Endothelial cell of umbilical vein (primary cell): ENCODE measurements around the gene KANK4. TPM values are rescaled to one million over a fixed set of nuclear protein-coding genes. Genes with fewer than 3 reads are reported as not detected.

ENCODE experiments used
- BruUV-seq: library from RNA; stranded (reverse); fragments of 400-500 nt; replicated peaks from 2 replicates; lab custom pipeline; 2021; lab: Mats Ljungman, UMichigan
- CTCF ChIA-PET: fragments of 300-600, 350-600 bp; sonication (Branson Sonifier 250); formaldehyde crosslinking; loops from one replicate; lab custom pipeline; 2021; ENCODE audit warnings: antibody characterized with exemption, inconsistent platforms; lab: Charles Lee
- POLR2A ChIA-PET: fragments of 300-600, 350-600 bp; sonication (Branson Sonifier 250); formaldehyde crosslinking; loops from one replicate; lab custom pipeline; 2021; ENCODE audit warnings: antibody characterized with exemption, inconsistent platforms; lab: Charles Lee
- DNase-seq: peaks from one replicate; pipeline ENCODE4 v3.0.0-alpha.2; 2011; ENCODE audit warnings: low read depth, low spot score
- FAIRE-seq: peaks from 2 replicates; lab custom pipeline; 2011; peaks lifted over from hg19 to GRCh38; lab: Jason Lieb, UNC
- H2AFZ ChIP-seq: 2 replicates; pipeline ENCODE4 v1.6.0; 2012; ENCODE audit warnings: low read depth, low read length, control low read depth, inconsistent platforms
- H3K27ac ChIP-seq: 2 replicates; pipeline ENCODE4 v1.5.1; 2011; ENCODE audit warnings: low read depth, mild to moderate bottlenecking, control low read depth, low read length, moderate library complexity; ENCODE audit not compliant: insufficient read depth
- H3K27me3 ChIP-seq, 2 experiments: 2 replicates each; pipeline versions ENCODE4 v1.6.0 to v1.6.1; 2011; ENCODE audit warnings: low read length in 2 of 2, mixed read lengths in 1 of 2; ENCODE audit not compliant: control insufficient read depth in 2 of 2, insufficient read depth in 2 of 2
- H3K36me3 ChIP-seq, 2 experiments: 2 replicates in 1 of 2; 3 replicates in 1 of 2; pipeline ENCODE4 v1.5.1; 2011; ENCODE audit warnings: low read length in 2 of 2, mild to moderate bottlenecking in 1 of 2, moderate library complexity in 1 of 2; ENCODE audit not compliant: control insufficient read depth in 2 of 2, insufficient read depth in 2 of 2; ENCODE audit errors: extremely low read depth in 1 of 2
- H3K4me1 ChIP-seq: 3 replicates; pipeline ENCODE4 v1.5.1; 2011; ENCODE audit warnings: mild to moderate bottlenecking, low read length; ENCODE audit not compliant: control insufficient read depth, insufficient read depth; ENCODE audit errors: extremely low read depth
- H3K4me2 ChIP-seq: 2 replicates; pipeline ENCODE4 v1.6.1; 2011; ENCODE audit warnings: low read length, control low read depth, mixed read lengths; ENCODE audit not compliant: insufficient read depth
- H3K4me3 ChIP-seq, 3 experiments: fragments of 200-600 bp in 1 of 3; sonication (generic), shearing (Covaris generic) in 1 of 3; replicated peaks in 1 of 3; 2 replicates each; pipeline ENCODE4 v1.5.1; 2011 to 2016; ENCODE audit warnings: control low read depth in 3 of 3, low read length in 3 of 3, mild to moderate bottlenecking in 2 of 3, inconsistent platforms in 1 of 3, low read depth in 1 of 3, moderate library complexity in 1 of 3; ENCODE audit not compliant: insufficient read depth in 1 of 3
- H3K79me2 ChIP-seq: 2 replicates; pipeline ENCODE4 v1.6.0; 2012; ENCODE audit warnings: low read length, inconsistent platforms; ENCODE audit not compliant: control insufficient read depth, insufficient read depth
- H3K9ac ChIP-seq: replicated peaks from 2 replicates; pipeline ENCODE3; 2011; ENCODE audit warnings: low read length, control low read depth; ENCODE audit not compliant: insufficient read depth; ENCODE audit errors: extremely low read depth
- H3K9me1 ChIP-seq: replicated peaks from 3 replicates; pipeline ENCODE4 v1.6.0; 2011; ENCODE audit warnings: mild to moderate bottlenecking, low read length; ENCODE audit not compliant: control insufficient read depth, insufficient read depth; ENCODE audit errors: extremely low read depth
- H3K9me3 ChIP-seq: replicated peaks from 2 replicates; pipeline ENCODE4 v1.5.1; 2012; ENCODE audit warnings: low read length, inconsistent platforms; ENCODE audit not compliant: control insufficient read depth, insufficient read depth
- H4K20me1 ChIP-seq: replicated peaks from 2 replicates; pipeline ENCODE3; 2011; ENCODE audit warnings: mild to moderate bottlenecking, low read length; ENCODE audit not compliant: control insufficient read depth, insufficient read depth; ENCODE audit errors: extremely low read depth
- CTCF ChIP-seq, 2 donors: IDR thresholded peaks; 1 replicate in 1 of 2; 2 replicates in 1 of 2; pipeline ENCODE4 v1.5.1; 2011; ENCODE audit warnings: low read length in 2 of 2, mild to moderate bottlenecking in 2 of 2, moderate library complexity in 2 of 2, control low read depth in 1 of 2, inconsistent platforms in 1 of 2, low read depth in 1 of 2; ENCODE audit not compliant: insufficient read depth in 1 of 2; ENCODE audit errors: extremely low read depth in 1 of 2
- EZH2 ChIP-seq: IDR thresholded peaks from 2 replicates; pipeline ENCODE4 v1.6.1; 2012; ENCODE audit warnings: borderline replicate concordance, low read depth, mild to moderate bottlenecking, moderate library complexity, low read length, inconsistent platforms; ENCODE audit not compliant: severe bottlenecking
- FOS ChIP-seq: IDR thresholded peaks from 2 replicates; pipeline ENCODE4 v1.6.1; 2011; ENCODE audit warnings: mild to moderate bottlenecking, low read length, moderate library complexity, borderline replicate concordance; ENCODE audit not compliant: insufficient read depth
- GATA2 ChIP-seq: IDR thresholded peaks from 2 replicates; pipeline ENCODE4 v1.7.0; 2011; ENCODE audit warnings: low read depth, mild to moderate bottlenecking, moderate library complexity, mixed read lengths, low read length; ENCODE audit not compliant: insufficient read length, insufficient read depth
- JUN ChIP-seq: IDR thresholded peaks from 2 replicates; pipeline ENCODE4 v1.6.1; 2011; ENCODE audit warnings: borderline replicate concordance, low read depth; ENCODE audit not compliant: insufficient read length, insufficient read depth
- MAX ChIP-seq: IDR thresholded peaks from 2 replicates; pipeline ENCODE4 v1.6.1; 2011; ENCODE audit not compliant: insufficient read depth, insufficient read length
- MYC ChIP-seq: IDR thresholded peaks from one replicate; pipeline ENCODE4 v1.6.1; 2011; ENCODE audit warnings: mild to moderate bottlenecking, low read depth, low read length
- POLR2A ChIP-seq: IDR thresholded peaks from 2 replicates; pipeline ENCODE4 v1.6.1; 2012; ENCODE audit warnings: low read depth, mild to moderate bottlenecking, control low read depth, low read length
- POLR2AphosphoS5 ChIP-seq: IDR thresholded peaks from 2 replicates; pipeline ENCODE4 v1.6.1; 2012; ENCODE audit warnings: low read depth, mild to moderate bottlenecking, control low read depth, low read length, moderate library complexity; ENCODE audit not compliant: insufficient read depth
- dilution Hi-C: fragments of 300-500 bp; cut with MboI; formaldehyde crosslinking; loops from one replicate; pipeline ENCODE4 v1.15.0; 2019; ENCODE audit warnings: low sequenced_read_pairs; ENCODE audit not compliant: extremely low pct_ligation_motif_present
- intact Hi-C: fragments of 100-400 bp; cut with micrococcal nuclease; formaldehyde crosslinking; loops from one replicate; pipeline ENCODE4 v1.10.0; 2022
- polyA plus RNA-seq, 4 experiments: library from polyadenylated mRNA; depleted of rRNA in 3 of 4; stranded (reverse) in 3 of 4; unstranded in 1 of 4; fragments of >200 nt; gene quantifications; 2 replicates each; pipeline versions ENCODE4 v1.2.1 to v1.2.3, GENCODE V29; 2011 to 2012; ENCODE audit warnings: missing spikeins in 1 of 4
- total RNA-seq: library from RNA; stranded (reverse); gene quantifications from 2 replicates; pipeline ENCODE4 v1.2.3, GENCODE V29; 2021

KANK4 gene
- total and polyA plus RNA-seq, 2 donors (not counting 3 experiments of a cell fraction or from before 2014, with no cell fraction given): not detected

- H3K27me3 ChIP-seq: peaks cover 2 to 9% of the 10 kb centered on the region in 2 experiments
- H3K4me1 ChIP-seq: no peaks in the 10 kb centered on the region
- BruUV-seq: no TSS peak
- FAIRE-seq (no peak), DNase-seq (no peak)
- TF ChIP-seq EZH2 (no peak), JUN (no peak)
- no peaks in the 10 kb centered on the region for H3K79me2 ChIP-seq
- no peaks in the 10 kb centered on the region for H3K9me3 ChIP-seq
- no peak overlapping the region for H3K9ac ChIP-seq
- no peak overlapping the region for H3K4me3 ChIP-seq
- H3K9me1 ChIP-seq: no peaks in the 10 kb centered on the region
- dilution Hi-C loops: no loop called here
- H3K4me2 ChIP-seq: no peak overlapping the region
- intact Hi-C loops: no loop called here
- H3K27ac ChIP-seq: no peak overlapping the region
- CTCF ChIA-PET: no interaction called here
- H4K20me1 ChIP-seq: no peaks in the 10 kb centered on the region
- no peaks in the 10 kb centered on the region for H3K36me3 ChIP-seq
- POLR2A ChIA-PET: no interaction called here
- H2AFZ ChIP-seq: no peak overlapping the region
Observed at GRCh38 chr1:62198781-62199125, 120.5 kb downstream of the KANK4 start.

DNA sequence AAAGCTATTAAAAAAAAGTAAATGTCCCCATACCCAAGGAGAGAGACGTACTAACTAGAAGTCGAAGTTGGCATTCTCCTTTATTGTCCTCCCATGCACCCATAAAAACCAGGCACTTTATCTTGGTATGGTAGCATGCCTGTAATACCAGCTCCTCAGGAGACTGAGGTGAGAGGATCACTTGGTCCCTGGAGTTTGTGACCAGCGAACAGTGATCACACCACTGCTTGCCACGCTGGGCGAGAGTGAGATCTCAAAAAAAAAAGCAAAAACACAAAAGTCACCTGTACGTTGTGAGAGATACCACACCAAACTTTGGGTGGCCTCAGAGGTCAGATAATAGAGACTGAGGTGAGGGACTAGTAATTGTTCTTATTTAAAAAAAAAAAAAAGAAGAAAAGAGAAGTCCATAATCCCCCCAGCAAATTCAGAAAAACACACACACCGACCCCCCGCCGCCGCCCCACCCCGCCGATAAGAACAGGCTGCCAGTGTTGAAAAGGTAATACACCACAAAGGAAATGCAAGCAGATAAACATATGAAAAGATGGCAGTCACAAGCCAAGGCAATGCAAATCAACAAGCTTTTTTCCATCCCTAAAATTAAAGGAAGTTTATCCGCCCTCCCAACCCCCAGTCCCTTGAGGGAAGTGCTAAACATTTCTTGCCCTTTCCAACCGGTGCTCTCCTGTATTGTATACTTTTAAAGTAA, 121.0 kb downstream of the KANK4 start:
- H3K27me3 ChIP-seq: peaks cover 2 to 9% of the 10 kb centered on the region in 2 experiments
- no peaks in the 10 kb centered on the region for H3K9me3 ChIP-seq
- H3K27ac ChIP-seq: no peak overlapping the region
- no TSS peak for BruUV-seq
- no peaks in the 10 kb centered on the region for H3K79me2 ChIP-seq
- DNase-seq: no peak
- no peak for FAIRE-seq
- no peak overlapping the region for H3K9ac ChIP-seq
- dilution Hi-C loops (no loop called here), intact Hi-C loops (no loop called here)
- no peaks in the 10 kb centered on the region for H3K36me3 ChIP-seq
- POLR2A ChIA-PET: no interaction called here
- H3K4me3 ChIP-seq: no peak overlapping the region
- H3K4me1 ChIP-seq: no peaks in the 10 kb centered on the region
- CTCF ChIA-PET: interaction anchor here (1.5 kb wide), 1 partner anchor 22 kb away, joined by 6 read pairs; no protein-coding TSS in a partner anchor
- no peak overlapping the region for H2AFZ ChIP-seq
- no peak for TF ChIP-seq FOS
- TF ChIP-seq GATA2: no peak
- no peak for TF ChIP-seq MAX
- no peak for TF ChIP-seq JUN
- no peak for TF ChIP-seq MYC
- no peak for TF ChIP-seq POLR2AphosphoS5
- TF ChIP-seq POLR2A: no peak
- no peak for TF ChIP-seq EZH2
- TF ChIP-seq CTCF (IDR thresholded peaks at IDR 0.05; ENCODE audit: extremely low read depth in 1 of 2, insufficient read depth in 1 of 2, low read depth in 1 of 2, low read length in 2 of 2): no peak
- H3K4me2 ChIP-seq: no peak overlapping the region
- no peaks in the 10 kb centered on the region for H3K9me1 ChIP-seq
- H4K20me1 ChIP-seq: no peaks in the 10 kb centered on the region
